HCT116 (cell line): ENCODE data around the gene SEC24D. TPM values are rescaled to one million over a fixed set of nuclear protein-coding genes. Genes with fewer than 3 reads are reported as not detected.

ENCODE experiments used
- ATAC-seq: fragments of 200-7000 bp; cut with Tn5 transposase; 2 replicates; pipeline ENCODE4 v1.9.1; 2020; ENCODE audit warnings: mild to moderate bottlenecking, moderate library complexity
- BruUV-seq: library from RNA; stranded (reverse); fragments of 400-500 nt; replicated peaks from 2 replicates; lab custom pipeline; 2021; lab: Mats Ljungman, UMichigan
- CTCF ChIA-PET: fragments of 300-600 bp; sonication (Branson Sonifier 250); formaldehyde crosslinking; loops from one replicate; lab custom pipeline; 2021; ENCODE audit warnings: antibody characterized with exemption; lab: Charles Lee
- POLR2A ChIA-PET: fragments of 300-600, 350-600 bp; sonication (Branson Sonifier 250); formaldehyde crosslinking; loops from one replicate; lab custom pipeline; 2021; ENCODE audit warnings: antibody characterized with exemption; lab: Charles Lee
- RAD21 ChIA-PET, 2 experiments: fragments of 300-600 bp; sonication (Branson Sonifier 250); formaldehyde crosslinking; loops; one replicate each; lab custom pipeline; 2023; ENCODE audit warnings: low total read pairs in 2 of 2; ENCODE audit not compliant: uncharacterized antibody in 2 of 2, unreplicated experiment in 2 of 2, low non-redundant PET in 1 of 2; lab: Charles Lee
- DNase-seq: peaks from one replicate; pipeline ENCODE4 v3.0.0-alpha.2; 2010; ENCODE audit warnings: low read depth, low spot score
- H2AFZ ChIP-seq: fragments of 200-600 bp; shearing (Covaris generic), sonication (generic); 2 replicates; pipeline ENCODE4 v1.6.1; 2017; ENCODE audit warnings: low read depth, mixed run types, mixed read lengths, antibody characterized with exemption, low read length; ENCODE audit not compliant: poor library complexity, severe bottlenecking
- H3K27ac ChIP-seq: 2 replicates; pipeline ENCODE4 v1.5.1; 2012; ENCODE audit warnings: low read depth, low read length
- H3K27me3 ChIP-seq: fragments of 200-600 bp; sonication (generic); 2 replicates; pipeline ENCODE4 v1.6.1; 2016; ENCODE audit warnings: mixed run types, low read length, mixed read lengths; ENCODE audit not compliant: insufficient read depth
- H3K36me3 ChIP-seq, 2 experiments: fragments of 200-500 bp in 1 of 2; fragments of 200-600 bp in 1 of 2; sonication (Bioruptor generic) in 1 of 2; sonication (generic) in 1 of 2; 2 replicates each; pipeline versions ENCODE4 v1.5.1 to v1.6.1; 2014 to 2016; ENCODE audit warnings: low read length in 2 of 2, inconsistent platforms in 1 of 2, mixed read lengths in 1 of 2, mixed run types in 1 of 2; ENCODE audit not compliant: insufficient read depth in 2 of 2, control insufficient read depth in 1 of 2
- H3K4me1 ChIP-seq, 2 experiments: fragments of 200-600 bp in 1 of 2; sonication (generic) in 1 of 2; 2 replicates each; pipeline versions ENCODE4 v1.5.1 to v1.6.1; 2012 to 2017; ENCODE audit warnings: low read length in 2 of 2, inconsistent platforms in 1 of 2, mild to moderate bottlenecking in 1 of 2, mixed read lengths in 1 of 2, mixed run types in 1 of 2, moderate library complexity in 1 of 2; ENCODE audit not compliant: insufficient read depth in 2 of 2, control insufficient read depth in 1 of 2
- H3K4me2 ChIP-seq: fragments of 200-600 bp; sonication (generic); 2 replicates; pipeline ENCODE4 v1.6.1; 2017; ENCODE audit warnings: mixed run types, low read length, mixed read lengths
- H3K4me3 ChIP-seq, 2 experiments: fragments of 200-600 bp in 1 of 2; sonication (generic) in 1 of 2; replicated peaks in 1 of 2; 2 replicates each; pipeline ENCODE4 v1.5.1; 2011 to 2016; ENCODE audit warnings: low read length in 2 of 2, control low read depth in 1 of 2, low read depth in 1 of 2, mild to moderate bottlenecking in 1 of 2, mixed read lengths in 1 of 2, mixed run types in 1 of 2
- H3K79me2 ChIP-seq: fragments of 200-600 bp; sonication (generic); 2 replicates; pipeline ENCODE4 v1.6.1; 2017; ENCODE audit warnings: mild to moderate bottlenecking, mixed run types, low read length, moderate library complexity, mixed read lengths; ENCODE audit not compliant: insufficient read depth
- H3K9ac ChIP-seq: fragments of 200-600 bp; sonication (generic); 2 replicates; pipeline ENCODE4 v1.6.1; 2016; ENCODE audit warnings: low read length, mixed read lengths
- H3K9me2 ChIP-seq: fragments of 200-600 bp; sonication (generic), shearing (Covaris generic); 2 replicates; pipeline ENCODE4 v1.6.1; 2017; ENCODE audit warnings: mixed run types, mild to moderate bottlenecking, moderate library complexity; ENCODE audit not compliant: insufficient read depth
- H3K9me3 ChIP-seq, 2 experiments: fragments of 200-500 bp in 1 of 2; fragments of 200-600 bp in 1 of 2; sonication (Bioruptor generic) in 1 of 2; sonication (generic) in 1 of 2; 2 replicates each; pipeline ENCODE4 v1.6.1; 2014 to 2017; ENCODE audit warnings: low read length in 2 of 2, mixed read lengths in 2 of 2, inconsistent platforms in 1 of 2, low read depth in 1 of 2, mild to moderate bottlenecking in 1 of 2, mixed run types in 1 of 2, moderate library complexity in 1 of 2; ENCODE audit not compliant: control insufficient read depth in 1 of 2, insufficient read depth in 1 of 2
- H4K20me1 ChIP-seq: fragments of 200-600 bp; sonication (generic), shearing (Covaris generic); 2 replicates; pipeline ENCODE4 v1.6.1; 2017; ENCODE audit warnings: mixed run types, mild to moderate bottlenecking, moderate library complexity; ENCODE audit not compliant: insufficient read depth
- CBX3 ChIP-seq: IDR thresholded peaks from 2 replicates; pipeline ENCODE4 v1.6.1; 2012; ENCODE audit warnings: low read depth
- EGR1 ChIP-seq: IDR thresholded peaks from 2 replicates; pipeline ENCODE4 v1.6.1; 2012; ENCODE audit warnings: low read depth
- EZH2phosphoT487 ChIP-seq: fragments of 200-600 bp; IDR thresholded peaks from 2 replicates; pipeline ENCODE4 v1.6.1; 2018; ENCODE audit warnings: antibody characterized with exemption, borderline replicate concordance
- POLR2A ChIP-seq: IDR thresholded peaks from 2 replicates; pipeline ENCODE4 v1.7.0; 2011; ENCODE audit warnings: borderline replicate concordance; ENCODE audit not compliant: insufficient read depth, insufficient read length; ENCODE audit errors: extremely low read depth
- SP1 ChIP-seq: IDR thresholded peaks from 2 replicates; pipeline ENCODE4 v1.6.1; 2012; ENCODE audit warnings: low read depth
- SRF ChIP-seq: IDR thresholded peaks from 2 replicates; pipeline ENCODE4 v1.6.1; 2012; ENCODE audit warnings: low read depth
- intact Hi-C: fragments of 100-400 bp; cut with micrococcal nuclease; formaldehyde crosslinking; loops from 2 replicates; pipeline ENCODE4 v1.10.0; 2022
- total RNA-seq: library from RNA; stranded (reverse); gene quantifications from one replicate; pipeline ENCODE4 v1.2.1, GENCODE V29; 2021; ENCODE audit not compliant: unreplicated experiment
- TF ChIP-seq, protein P1 (sequence below): IDR thresholded peaks from 2 replicates; pipeline ENCODE4 v1.6.1; 2012; ENCODE audit warnings: low read depth
- TF ChIP-seq, protein P2 (sequence below): IDR thresholded peaks from 2 replicates; pipeline ENCODE4 v1.6.1; 2012

Gene SEC24D
- total RNA-seq, 1 experiment from 2014 or later: 28.5 TPM

DNA sequence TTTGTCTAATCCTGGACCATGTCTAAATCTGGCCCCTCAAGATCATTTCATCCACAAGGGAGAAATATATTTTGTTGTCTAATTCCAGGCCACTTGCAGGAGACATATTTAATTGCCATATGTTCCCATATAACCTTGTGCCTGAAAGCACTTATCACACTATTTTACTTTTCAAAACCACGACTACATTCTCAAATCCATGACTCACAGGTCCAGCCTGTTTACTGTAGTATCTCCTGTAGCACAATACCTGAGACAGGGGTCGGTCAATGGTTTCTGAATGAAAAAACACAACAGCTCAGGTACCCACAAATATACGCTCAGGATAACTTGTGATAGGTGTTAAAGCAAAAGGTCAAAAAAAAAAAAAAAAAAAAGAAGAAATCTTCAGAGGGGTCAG, 60.9 kb downstream of the SEC24D start:
- intact Hi-C loops: no loop called here
- POLR2A ChIA-PET: interaction anchor here (2.2 kb wide), 1 partner anchor 114 kb away, joined by 7 read pairs; the partner anchor contains the start of gene SYNPO2
- CTCF ChIA-PET: interaction anchor here (0.8 to 1.5 kb wide), 3 partner anchors 90 to 194 kb away, joined by 3 to 8 read pairs (median 4); no protein-coding TSS in a partner anchor

More for the DNA sequence above, 60.9 kb downstream of the SEC24D start:
- H3K4me3 ChIP-seq: no peak overlapping the region
- H3K9ac ChIP-seq: no peak overlapping the region
- TF ChIP-seq EGR1 (no peak), CBX3 (no peak), EZH2phosphoT487 (no peak), POLR2A (no peak), SRF (no peak), SP1 (no peak)
- TF ChIP-seq, protein P1, sequence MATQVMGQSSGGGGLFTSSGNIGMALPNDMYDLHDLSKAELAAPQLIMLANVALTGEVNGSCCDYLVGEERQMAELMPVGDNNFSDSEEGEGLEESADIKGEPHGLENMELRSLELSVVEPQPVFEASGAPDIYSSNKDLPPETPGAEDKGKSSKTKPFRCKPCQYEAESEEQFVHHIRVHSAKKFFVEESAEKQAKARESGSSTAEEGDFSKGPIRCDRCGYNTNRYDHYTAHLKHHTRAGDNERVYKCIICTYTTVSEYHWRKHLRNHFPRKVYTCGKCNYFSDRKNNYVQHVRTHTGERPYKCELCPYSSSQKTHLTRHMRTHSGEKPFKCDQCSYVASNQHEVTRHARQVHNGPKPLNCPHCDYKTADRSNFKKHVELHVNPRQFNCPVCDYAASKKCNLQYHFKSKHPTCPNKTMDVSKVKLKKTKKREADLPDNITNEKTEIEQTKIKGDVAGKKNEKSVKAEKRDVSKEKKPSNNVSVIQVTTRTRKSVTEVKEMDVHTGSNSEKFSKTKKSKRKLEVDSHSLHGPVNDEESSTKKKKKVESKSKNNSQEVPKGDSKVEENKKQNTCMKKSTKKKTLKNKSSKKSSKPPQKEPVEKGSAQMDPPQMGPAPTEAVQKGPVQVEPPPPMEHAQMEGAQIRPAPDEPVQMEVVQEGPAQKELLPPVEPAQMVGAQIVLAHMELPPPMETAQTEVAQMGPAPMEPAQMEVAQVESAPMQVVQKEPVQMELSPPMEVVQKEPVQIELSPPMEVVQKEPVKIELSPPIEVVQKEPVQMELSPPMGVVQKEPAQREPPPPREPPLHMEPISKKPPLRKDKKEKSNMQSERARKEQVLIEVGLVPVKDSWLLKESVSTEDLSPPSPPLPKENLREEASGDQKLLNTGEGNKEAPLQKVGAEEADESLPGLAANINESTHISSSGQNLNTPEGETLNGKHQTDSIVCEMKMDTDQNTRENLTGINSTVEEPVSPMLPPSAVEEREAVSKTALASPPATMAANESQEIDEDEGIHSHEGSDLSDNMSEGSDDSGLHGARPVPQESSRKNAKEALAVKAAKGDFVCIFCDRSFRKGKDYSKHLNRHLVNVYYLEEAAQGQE: no peak
- TF ChIP-seq, protein P2, sequence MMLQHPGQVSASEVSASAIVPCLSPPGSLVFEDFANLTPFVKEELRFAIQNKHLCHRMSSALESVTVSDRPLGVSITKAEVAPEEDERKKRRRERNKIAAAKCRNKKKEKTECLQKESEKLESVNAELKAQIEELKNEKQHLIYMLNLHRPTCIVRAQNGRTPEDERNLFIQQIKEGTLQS: no peak
- no peaks in the 10 kb centered on the region for H3K9me2 ChIP-seq
- no peaks in the 10 kb centered on the region for H3K27me3 ChIP-seq
- BruUV-seq: no TSS peak
- no peaks in the 10 kb centered on the region for H3K9me3 ChIP-seq
- no peaks in the 10 kb centered on the region for H3K36me3 ChIP-seq
- RAD21 ChIA-PET: interaction anchor here in 1 of 2 experiments (0.7 kb wide), 1 partner anchor 194 kb away, joined by 3 read pairs; no protein-coding TSS in a partner anchor
- H3K4me1 ChIP-seq: peaks cover 2 to 8% of the 10 kb centered on the region in 2 experiments; a peak in 3 of 4 replicates
- peak; percentile 52 for ATAC-seq
- no peaks in the 10 kb centered on the region for H4K20me1 ChIP-seq
- H2AFZ ChIP-seq: no peak overlapping the region
- no peaks in the 10 kb centered on the region for H3K79me2 ChIP-seq
- H3K27ac ChIP-seq: no peak overlapping the region
- DNase-seq: no peak
- 0 out of 2 replicates have a peak overlapping the region, but pooled peaks have one; percentile 2 for H3K4me2 ChIP-seq
